Ovary (tissue), 9 donors: ENCODE data around the gene HDAC10. TPM values are rescaled to one million over a fixed set of nuclear protein-coding genes. Genes with fewer than 3 reads are reported as not detected.

Experiments
- DNase-seq, 5 donors: peaks; one replicate each; pipeline ENCODE4 v3.0.0-alpha.2; 2019 to 2020
- H3K27ac ChIP-seq, 2 donors: fragments of 200-600 bp; one replicate each; pipeline versions ENCODE4 v1.5.1 to v1.8.0; 2019 to 2022
- H3K27me3 ChIP-seq: fragments of 200-600 bp; one replicate; pipeline ENCODE4 v1.8.0; 2022
- H3K36me3 ChIP-seq: fragments of 200-600 bp; sonication (generic); one replicate; pipeline ENCODE4 v1.5.1; 2019
- H3K4me1 ChIP-seq: one replicate; pipeline ENCODE4 v1.8.1; 2013; ENCODE audit warnings: mild to moderate bottlenecking, moderate library complexity; ENCODE audit not compliant: insufficient read depth
- H3K4me3 ChIP-seq: fragments of 200-600 bp; sonication (generic); one replicate; pipeline ENCODE4 v1.5.1; 2017
- H3K9me3 ChIP-seq, 2 donors: fragments of 200-600 bp in 1 of 2; sonication (generic) in 1 of 2; one replicate each; pipeline versions ENCODE4 v1.5.1 to v1.8.1; 2013 to 2019; ENCODE audit warnings: mild to moderate bottlenecking in 1 of 2, moderate library complexity in 1 of 2
- CTCF ChIP-seq, 3 donors: fragments of 450-650 bp in 2 of 3; fragments of 200-600 bp in 1 of 3; IDR thresholded peaks; one replicate each; pipeline versions ENCODE4 v1.5.1 to v1.8.0; 2016 to 2022; ENCODE audit warnings: antibody characterized with exemption in 3 of 3, mild to moderate bottlenecking in 1 of 3
- EP300 ChIP-seq: sonication (generic); formaldehyde crosslinking; IDR thresholded peaks from one replicate; pipeline ENCODE4 v1.6.1; 2017; ENCODE audit warnings: antibody characterized with exemption
- POLR2A ChIP-seq: fragments of 450-650 bp; IDR thresholded peaks from one replicate; pipeline ENCODE4 v1.6.1; 2017; ENCODE audit warnings: antibody characterized with exemption, mild to moderate bottlenecking, moderate library complexity
- WGBS, 3 donors: extraction: QIAGEN DNeasy Blood & Tissue Kit in 1 of 3; methylation state at CpG; one replicate each; pipeline versions ENCODE4 v1.1.5 to v1.1.7; 2013 to 2017; 5-methylcytosine and 5-hydroxymethylcytosine counted together
- intact Hi-C, 4 donors: fragments of 100-400 bp; cut with DNase I; formaldehyde crosslinking; loops; one replicate each; pipeline versions ENCODE4 v1.11.0 to v1.15.1; 2022 to 2023
- polyA plus RNA-seq, 2 donors: library from polyadenylated mRNA; stranded (reverse); fragments of 200-250 nt in 1 of 2; fragments of 350-450 nt in 1 of 2; fragmentation: Illumina TruSeq in 1 of 2; extraction: RNeasy Lipid Tissue Mini Kit (QIAGEN cat#74804) in 1 of 2; gene quantifications; one replicate each; pipeline ENCODE4 v1.2.3, GENCODE V29; 2013 to 2014
- total RNA-seq, 7 donors: library from RNA; depleted of rRNA in 2 of 7; stranded (reverse); fragments of >200 nt in 2 of 7; fragmentation: NEBNext Ultra II Directional in 3 of 7; extraction: Animal tissue kit (Norgen Biotek cat#: 25700) in 3 of 7; gene quantifications; one replicate each; pipeline versions ENCODE4 v1.1.0 to v1.2.4, GENCODE V29; 2016 to 2023
- donor health status: DM: no; HTN: no; CAD: no; lungs with moderate emphysema.
- donor health status: DM: no; HTN: no; CAD: no.
- donor health status: Bipolar disorder and iron deficiency.
- donor health status: DM: yes; HTN: yes; CAD: no.
- donor health status: DM: no; HTN: no; CAD: no.
- donor health status: DM: yes; HTN: yes; CAD: no.

HDAC10 gene
- total and polyA plus RNA-seq, 9 donors, result 2.3 to 44.6 (median 38.9) TPM

- H3K4me1 ChIP-seq, result peaks cover 4% of the 10 kb centered on the region
- H3K4me3 ChIP-seq, result peak within 1 kb of the TSS; percentile 48
- TF ChIP-seq CTCF (IDR thresholded peaks at IDR 0.05), result no peak
- TF ChIP-seq EP300, result no peak
- no peak for TF ChIP-seq POLR2A
- H3K27ac ChIP-seq, result peak within 1 kb of the TSS; percentile 51 to 57
- H3K9me3 ChIP-seq, result no peaks in the 10 kb centered on the region
- 3 to 5% (median 5%) methylated on average over 27 to 59 of the region's 61 CpGs for WGBS, 3 donors
- H3K36me3 ChIP-seq, result no peaks in the 10 kb centered on the region
- no peaks in the 10 kb centered on the region for H3K27me3 ChIP-seq
- DNase-seq, result peak; percentile 56 to 82 (median 69)
- intact Hi-C loops, result no loop called here
These were observed 10.8 kb upstream of the HDAC10 start, which contains the start of gene MAPK12 for GRCh38 chr22:50261615-50262459. Gene MAPK12, minus strand, starts transcription at chr22:50261683. Its CDS starts 174 bp downstream, at chr22:50261509.

GRCh38 chr22:50260801-50261614, 9.9 kb upstream of the HDAC10 start:
- Histone ChIP-seq H3K36me3 (no peaks in the 10 kb centered on the region), H3K4me3 (peak overlapping the region; percentile 48), H3K4me1 (peaks cover 4% of the 10 kb centered on the region), H3K27ac (peak overlapping the region; percentile 51 to 57), H3K9me3 (no peaks in the 10 kb centered on the region), H3K27me3 (no peaks in the 10 kb centered on the region)
- TF ChIP-seq POLR2A (no peak), CTCF (IDR thresholded peaks at IDR 0.05) (no peak), EP300 (no peak)
- peak in 2 of 5 donors; percentile 65 to 76 for DNase-seq
- intact Hi-C loops, result no loop called here
- WGBS, 3 donors, result 1 to 2% (median 1%) methylated on average over 44 to 92 of the region's 92 CpGs

- Histone ChIP-seq H3K27ac (peak overlapping the region; percentile 51 to 57), H3K4me1 (peaks cover 4% of the 10 kb centered on the region), H3K36me3 (no peaks in the 10 kb centered on the region), H3K27me3 (no peaks in the 10 kb centered on the region), H3K9me3 (no peaks in the 10 kb centered on the region), H3K4me3 (peak overlapping the region; percentile 48)
- 22 to 35% (median 31%) methylated on average over 11 of the region's 11 CpGs for WGBS, 3 donors
- no peak for DNase-seq
- no peak for TF ChIP-seq POLR2A
- no peak for TF ChIP-seq EP300
- TF ChIP-seq CTCF (IDR thresholded peaks at IDR 0.05), result no peak
- intact Hi-C loops, result no loop called here
These were observed 9.4 kb upstream of the HDAC10 start for GRCh38 chr22:50260434-50260800.

GRCh38 chr22:50259302-50259701, 8.2 kb upstream of the HDAC10 start:
- H3K27me3 ChIP-seq, result no peaks in the 10 kb centered on the region

More at GRCh38 chr22:50259302-50259701, 8.2 kb upstream of the HDAC10 start:
- Histone ChIP-seq H3K36me3 (no peaks in the 10 kb centered on the region), H3K4me3 (no peak overlapping the region), H3K4me1 (peaks cover 4% of the 10 kb centered on the region), H3K9me3 (no peaks in the 10 kb centered on the region), H3K27ac (no peak overlapping the region)
- intact Hi-C loops, result loop anchor here in 1 of 4 donors (10.0 kb wide), 1 partner anchor 265 kb away; the partner anchor contains the start of gene SCO2
- no peak for DNase-seq
- TF ChIP-seq EP300, result no peak
- no peak for TF ChIP-seq CTCF (IDR thresholded peaks at IDR 0.05)
- TF ChIP-seq POLR2A, result no peak
- 85 to 90% (median 88%) methylated on average over 15 of the region's 15 CpGs for WGBS, 3 donors
